Thyroid gland (tissue), 4 donors: ENCODE results near the gene TRIM50.
"Not testable (repeated sequence)": the region's sequence is repeated elsewhere in the genome, so short reads cannot be mapped to it uniquely, and the experiment has no call there.

ENCODE experiments used
- POLR2A ChIP-seq, 2 donors: fragments of 450-650 bp; IDR thresholded peaks; one replicate each; pipeline ENCODE4 v1.6.1; 2017; ENCODE audit warnings: antibody characterized with exemption in 2 of 2, mild to moderate bottlenecking in 2 of 2, moderate library complexity in 1 of 2
- TF ChIP-seq, protein P1 (sequence below), 6 experiments: fragments of 200-600 bp in 3 of 6; fragments of 450-650 bp in 3 of 6; sonication (generic) in 3 of 6; IDR thresholded peaks; one replicate each; pipeline ENCODE4 v1.5.1; 2016 to 2019; ENCODE audit warnings: antibody characterized with exemption in 6 of 6, mild to moderate bottlenecking in 2 of 6, inconsistent platforms in 1 of 6, moderate library complexity in 1 of 6

GRCh38 chr7:73325424-73325823 is 2.5 kb downstream of the TRIM50 start:
- not testable (repeated sequence) for TF ChIP-seq POLR2A (IDR thresholded peaks at IDR 0.05)
- TF ChIP-seq, protein P1, sequence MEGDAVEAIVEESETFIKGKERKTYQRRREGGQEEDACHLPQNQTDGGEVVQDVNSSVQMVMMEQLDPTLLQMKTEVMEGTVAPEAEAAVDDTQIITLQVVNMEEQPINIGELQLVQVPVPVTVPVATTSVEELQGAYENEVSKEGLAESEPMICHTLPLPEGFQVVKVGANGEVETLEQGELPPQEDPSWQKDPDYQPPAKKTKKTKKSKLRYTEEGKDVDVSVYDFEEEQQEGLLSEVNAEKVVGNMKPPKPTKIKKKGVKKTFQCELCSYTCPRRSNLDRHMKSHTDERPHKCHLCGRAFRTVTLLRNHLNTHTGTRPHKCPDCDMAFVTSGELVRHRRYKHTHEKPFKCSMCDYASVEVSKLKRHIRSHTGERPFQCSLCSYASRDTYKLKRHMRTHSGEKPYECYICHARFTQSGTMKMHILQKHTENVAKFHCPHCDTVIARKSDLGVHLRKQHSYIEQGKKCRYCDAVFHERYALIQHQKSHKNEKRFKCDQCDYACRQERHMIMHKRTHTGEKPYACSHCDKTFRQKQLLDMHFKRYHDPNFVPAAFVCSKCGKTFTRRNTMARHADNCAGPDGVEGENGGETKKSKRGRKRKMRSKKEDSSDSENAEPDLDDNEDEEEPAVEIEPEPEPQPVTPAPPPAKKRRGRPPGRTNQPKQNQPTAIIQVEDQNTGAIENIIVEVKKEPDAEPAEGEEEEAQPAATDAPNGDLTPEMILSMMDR (IDR thresholded peaks at IDR 0.05): not testable (repeated sequence)
